Trophoblast cell (in vitro differentiated cells and primary cell): ENCODE results near the gene OLFM1.

Experiments
- DNase-seq, 2 donors: peaks; one replicate each; pipeline ENCODE4 v3.0.0-alpha.2; 2016
- H2AFZ ChIP-seq: 2 replicates; pipeline ENCODE4 v1.6.1; 2013; ENCODE audit warnings: low read length, moderate library complexity, mild to moderate bottlenecking; ENCODE audit not compliant: insufficient read depth, poor library complexity
- H2AK5ac ChIP-seq: 2 replicates; pipeline ENCODE4 v1.6.1; 2013; ENCODE audit warnings: mild to moderate bottlenecking, low read length
- H2BK120ac ChIP-seq: 2 replicates; pipeline ENCODE4 v1.6.1; 2013; ENCODE audit warnings: low read length, mild to moderate bottlenecking, moderate library complexity; ENCODE audit not compliant: insufficient read depth, poor library complexity
- H2BK12ac ChIP-seq: 2 replicates; pipeline ENCODE4 v1.6.1; 2013; ENCODE audit warnings: mild to moderate bottlenecking, low read length, moderate library complexity
- H2BK5ac ChIP-seq: 2 replicates; pipeline ENCODE4 v1.6.1; 2013; ENCODE audit warnings: low read length, low read depth, moderate library complexity, mild to moderate bottlenecking; ENCODE audit not compliant: poor library complexity
- H3K14ac ChIP-seq: 2 replicates; pipeline ENCODE4 v1.6.1; 2013; ENCODE audit warnings: mild to moderate bottlenecking, low read length
- H3K18ac ChIP-seq: 2 replicates; pipeline ENCODE4 v1.6.1; 2013; ENCODE audit warnings: mild to moderate bottlenecking, low read length
- H3K23ac ChIP-seq: 2 replicates; pipeline ENCODE4 v1.6.1; 2013; ENCODE audit warnings: low read length
- H3K27ac ChIP-seq: 2 replicates; pipeline ENCODE4 v1.5.1; 2013; ENCODE audit warnings: low read depth, mild to moderate bottlenecking, inconsistent platforms, low read length, moderate library complexity
- H3K27me3 ChIP-seq: 2 replicates; pipeline ENCODE4 v1.6.1; 2013; ENCODE audit warnings: inconsistent platforms, mild to moderate bottlenecking, low read length, moderate library complexity; ENCODE audit not compliant: insufficient read depth
- H3K36me3 ChIP-seq, 2 experiments: 1 replicate in 1 of 2; 2 replicates in 1 of 2; pipeline ENCODE4 v1.6.1; 2013; ENCODE audit warnings: low read length in 2 of 2, mild to moderate bottlenecking in 2 of 2, moderate library complexity in 1 of 2; ENCODE audit not compliant: insufficient read depth in 2 of 2, control insufficient read depth in 1 of 2
- H3K4ac ChIP-seq: 2 replicates; pipeline ENCODE4 v1.6.1; 2013; ENCODE audit warnings: low read depth, mild to moderate bottlenecking, low read length, moderate library complexity
- H3K4me1 ChIP-seq, 2 experiments: 1 replicate in 1 of 2; 2 replicates in 1 of 2; pipeline ENCODE4 v1.6.1; 2013; ENCODE audit warnings: low read length in 2 of 2, mild to moderate bottlenecking in 2 of 2, moderate library complexity in 1 of 2; ENCODE audit not compliant: insufficient read depth in 2 of 2, control insufficient read depth in 1 of 2
- H3K4me2 ChIP-seq: 2 replicates; pipeline ENCODE4 v1.6.1; 2013; ENCODE audit warnings: inconsistent platforms, mild to moderate bottlenecking, low read length, moderate library complexity
- H3K4me3 ChIP-seq: 2 replicates; pipeline ENCODE4 v1.5.1; 2013; ENCODE audit warnings: mild to moderate bottlenecking, low read depth, low read length, inconsistent platforms
- H3K79me1 ChIP-seq: one replicate; pipeline ENCODE4 v1.6.1; 2013; ENCODE audit warnings: low read length
- H3K79me2 ChIP-seq: 2 replicates; pipeline ENCODE4 v1.6.1; 2013; ENCODE audit warnings: low read length, mild to moderate bottlenecking; ENCODE audit not compliant: control insufficient read depth, insufficient read depth, poor library complexity
- H3K9ac ChIP-seq: 2 replicates; pipeline ENCODE4 v1.6.1; 2013; ENCODE audit warnings: mild to moderate bottlenecking, low read length
- H3K9me3 ChIP-seq: 2 replicates; pipeline ENCODE4 v1.6.1; 2013; ENCODE audit warnings: low read depth, mild to moderate bottlenecking, control low read depth, inconsistent platforms, low read length; ENCODE audit not compliant: insufficient read depth
- H4K12ac ChIP-seq: 2 replicates; pipeline ENCODE4 v1.6.1; 2013; ENCODE audit warnings: low read depth, mild to moderate bottlenecking, low read length, moderate library complexity
- H4K8ac ChIP-seq: 2 replicates; pipeline ENCODE4 v1.6.1; 2013; ENCODE audit warnings: low read depth, mild to moderate bottlenecking, low read length, moderate library complexity
- H4K91ac ChIP-seq: one replicate; pipeline ENCODE4 v1.6.1; 2013; ENCODE audit warnings: low read depth, mild to moderate bottlenecking, low read length, moderate library complexity
- WGBS: extraction: QIAGEN DNeasy Blood & Tissue Kit; methylation state at CpG from one replicate; pipeline ENCODE4 v1.1.7; 2013; ENCODE audit warnings: missing lambda C conversion rate; ENCODE audit not compliant: insufficient read length, insufficient coverage; ENCODE audit errors: extremely low coverage; 5-methylcytosine and 5-hydroxymethylcytosine counted together

OLFM1 gene

DNA sequence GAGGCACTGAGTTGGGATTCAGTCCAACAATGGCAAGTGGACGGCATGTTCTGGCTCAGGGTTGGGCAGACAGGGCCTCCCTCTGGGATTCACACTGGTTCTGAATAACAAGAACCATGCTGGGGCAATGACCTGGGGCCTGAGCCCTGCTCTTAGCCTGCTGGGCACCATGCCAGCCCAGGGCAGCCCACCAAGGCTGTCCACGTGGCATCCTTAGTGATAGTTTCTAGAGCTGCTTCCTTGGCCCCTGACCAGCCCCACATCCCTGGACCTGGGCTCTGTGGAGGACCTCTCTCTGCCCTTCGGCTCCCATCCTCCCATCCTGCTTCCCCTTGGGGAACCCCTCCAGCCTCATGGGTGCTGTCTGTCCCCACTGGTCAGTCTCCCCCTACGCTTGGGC, 22.3 kb upstream of the OLFM1 start:
- Histone ChIP-seq H3K4me2 (no peak overlapping the region), H3K36me3 (no peaks in the 10 kb centered on the region), H3K18ac (no peak overlapping the region), H3K79me1 (no peaks in the 10 kb centered on the region), H3K79me2 (no peaks in the 10 kb centered on the region), H3K14ac (no peak overlapping the region), H3K9ac (no peak overlapping the region), H4K8ac (no peak overlapping the region), H3K9me3 (peaks cover 23% of the 10 kb centered on the region), H3K4me3 (no peak overlapping the region), H2BK5ac (no peak overlapping the region), H4K12ac (no peak overlapping the region), H4K91ac (no peak overlapping the region), H2AK5ac (no peak overlapping the region), H3K4me1 (no peaks in the 10 kb centered on the region), H3K27me3 (no peaks in the 10 kb centered on the region), H3K27ac (no peak overlapping the region), H3K4ac (no peak overlapping the region), H2BK12ac (no peak overlapping the region), H2AFZ (no peak overlapping the region), H3K23ac (no peak overlapping the region), H2BK120ac (no peak overlapping the region)
- no CpG with 5 or more reads among the region's 4 CpGs for WGBS
- DNase-seq, result no peak

DNA sequence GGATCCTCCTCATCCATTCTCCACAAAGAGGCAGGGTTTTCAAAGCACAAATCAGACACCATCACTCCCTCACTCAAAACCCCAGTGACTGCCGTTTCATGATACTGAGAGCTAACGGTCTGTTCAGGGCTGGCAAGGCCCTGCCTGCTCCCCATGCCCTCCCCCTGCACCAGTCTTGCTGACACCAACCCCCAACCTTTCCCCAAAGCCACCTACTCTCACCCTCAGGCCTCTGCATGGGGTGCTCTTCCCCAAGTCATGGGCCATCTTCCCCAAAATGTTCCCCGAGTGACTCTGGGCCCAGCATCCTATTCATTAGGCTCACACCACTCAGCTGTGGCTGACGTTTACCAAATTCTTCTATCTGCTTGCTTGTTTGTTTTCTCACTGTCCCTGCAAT, 21.7 kb upstream of the OLFM1 start:
- Histone ChIP-seq H3K4ac (no peak overlapping the region), H2AFZ (no peak overlapping the region), H2AK5ac (no peak overlapping the region), H3K27me3 (no peaks in the 10 kb centered on the region), H3K79me1 (no peaks in the 10 kb centered on the region), H3K4me2 (no peak overlapping the region), H4K91ac (no peak overlapping the region), H3K9ac (no peak overlapping the region), H3K79me2 (no peaks in the 10 kb centered on the region), H2BK120ac (no peak overlapping the region), H2BK5ac (no peak overlapping the region), H3K4me1 (no peaks in the 10 kb centered on the region), H4K8ac (no peak overlapping the region), H3K4me3 (no peak overlapping the region), H3K36me3 (no peaks in the 10 kb centered on the region), H3K18ac (no peak overlapping the region), H3K14ac (no peak overlapping the region), H3K23ac (no peak overlapping the region), H3K9me3 (peaks cover 20% of the 10 kb centered on the region), H4K12ac (no peak overlapping the region), H3K27ac (no peak overlapping the region), H2BK12ac (no peak overlapping the region)
- WGBS, result no CpG with 5 or more reads among the region's 4 CpGs
- DNase-seq, result no peak

DNA sequence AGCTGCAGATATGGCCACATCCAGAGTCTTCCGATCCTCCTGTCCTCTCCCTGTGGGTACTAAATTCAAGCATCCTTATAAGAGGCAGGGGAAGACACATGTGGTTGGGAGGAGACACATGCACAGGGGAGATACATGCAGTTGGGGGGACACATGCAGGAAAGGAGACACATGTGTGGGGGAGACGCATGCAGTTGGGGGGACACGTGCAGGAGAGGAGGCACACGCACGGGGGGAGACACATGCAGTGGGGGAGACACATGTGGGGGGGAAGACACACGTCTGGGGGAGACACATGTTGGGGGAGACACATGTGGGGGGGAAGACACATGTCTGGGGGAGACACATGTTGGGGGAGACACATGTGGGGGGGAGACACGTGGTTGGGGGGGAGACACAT, 21.2 kb upstream of the OLFM1 start:
- Histone ChIP-seq H3K27me3 (no peaks in the 10 kb centered on the region), H3K23ac (no peak overlapping the region), H4K12ac (no peak overlapping the region), H3K4me1 (no peaks in the 10 kb centered on the region), H3K9me3 (peaks cover 20% of the 10 kb centered on the region), H3K4me2 (no peak overlapping the region), H3K9ac (no peak overlapping the region), H3K4me3 (no peak overlapping the region), H3K79me1 (no peaks in the 10 kb centered on the region), H3K36me3 (no peaks in the 10 kb centered on the region), H2BK12ac (no peak overlapping the region), H4K91ac (no peak overlapping the region), H4K8ac (no peak overlapping the region), H2BK120ac (no peak overlapping the region), H3K14ac (no peak overlapping the region), H2BK5ac (no peak overlapping the region), H2AK5ac (no peak overlapping the region), H3K4ac (no peak overlapping the region), H3K18ac (no peak overlapping the region), H3K79me2 (no peaks in the 10 kb centered on the region), H3K27ac (no peak overlapping the region), H2AFZ (no peak overlapping the region)
- no peak for DNase-seq
- no CpG with 5 or more reads among the region's 7 CpGs for WGBS

DNA sequence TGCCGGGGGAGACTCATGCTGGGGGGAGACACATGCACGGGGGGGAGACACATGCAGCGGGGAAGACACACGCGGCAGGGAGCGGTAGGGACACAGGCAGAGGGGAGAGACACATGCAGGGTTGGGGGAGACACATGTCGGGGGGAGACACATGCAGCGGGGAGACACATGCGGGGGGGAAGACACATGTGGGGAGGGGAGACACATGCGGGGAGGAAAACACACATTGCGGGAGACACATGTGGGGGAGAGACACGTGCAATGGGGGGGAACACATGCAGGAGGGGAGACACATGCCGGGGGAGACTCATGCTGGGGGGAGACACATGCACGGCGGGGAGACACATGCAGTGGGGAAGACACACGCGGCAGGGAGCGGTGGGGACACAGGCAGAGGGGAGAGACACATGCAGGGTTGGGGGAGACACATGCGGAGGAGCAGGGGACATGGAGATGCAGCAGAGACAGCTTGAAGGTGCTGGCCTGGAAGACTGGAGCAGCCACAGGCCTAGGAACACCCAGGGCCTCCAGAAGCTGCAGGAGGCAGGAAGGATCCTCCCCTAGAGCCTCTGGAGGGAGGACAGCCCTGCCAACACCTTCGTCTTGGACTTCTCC, 20.3 kb upstream of the OLFM1 start:
- Histone ChIP-seq H2AK5ac (no peak overlapping the region), H3K4me3 (no peak overlapping the region), H3K79me1 (no peaks in the 10 kb centered on the region), H3K4me1 (no peaks in the 10 kb centered on the region), H2BK12ac (no peak overlapping the region), H3K79me2 (no peaks in the 10 kb centered on the region), H2BK120ac (no peak overlapping the region), H3K9me3 (peaks cover 17% of the 10 kb centered on the region), H3K36me3 (no peaks in the 10 kb centered on the region), H3K14ac (no peak overlapping the region), H3K23ac (no peak overlapping the region), H4K91ac (no peak overlapping the region), H4K8ac (no peak overlapping the region), H3K27ac (no peak overlapping the region), H3K18ac (no peak overlapping the region), H2AFZ (no peak overlapping the region), H3K27me3 (no peaks in the 10 kb centered on the region), H2BK5ac (no peak overlapping the region), H3K4ac (no peak overlapping the region), H3K9ac (no peak overlapping the region), H4K12ac (no peak overlapping the region), H3K4me2 (no peak overlapping the region)
- DNase-seq, result no peak
- no CpG with 5 or more reads among the region's 20 CpGs for WGBS
